OCI-LY7 (cell line): Measurements from ENCODE around the gene MRAS. TPM values are rescaled to one million over a fixed set of nuclear protein-coding genes. Genes with fewer than 3 reads are reported as not detected.
A peak's percentile ranks its signal among the peaks of the same experiment; 100 is the strongest.

Experiments used
- BruUV-seq: library from RNA; stranded (reverse); fragments of 400-500 nt; replicated peaks from 2 replicates; lab custom pipeline; 2021; lab: Mats Ljungman, UMichigan
- CTCF ChIA-PET: fragments of 300-600 bp; sonication (Branson Sonifier 250); formaldehyde crosslinking; loops from one replicate; lab custom pipeline; 2022; ENCODE audit warnings: antibody characterized with exemption; ENCODE audit not compliant: unreplicated experiment; lab: Charles Lee
- POLR2A ChIA-PET: fragments of 300-600 bp; sonication (Branson Sonifier 250); formaldehyde crosslinking; loops from one replicate; lab custom pipeline; 2022; ENCODE audit warnings: antibody characterized with exemption; lab: Charles Lee
- DNase-seq: peaks from one replicate; pipeline ENCODE4 v3.0.0-alpha.2; 2015; ENCODE audit warnings: low spot score
- H2AFZ ChIP-seq: fragments of 200-600 bp; sonication (generic), shearing (Covaris generic); 2 replicates; pipeline ENCODE4 v1.6.1; 2014; ENCODE audit warnings: mild to moderate bottlenecking, antibody characterized with exemption, low read length, moderate library complexity
- H3K27ac ChIP-seq: fragments of 200-600 bp; sonication (generic); 2 replicates; pipeline ENCODE4 v1.5.1; 2014; ENCODE audit warnings: mixed run types, low read depth, mild to moderate bottlenecking, moderate library complexity, low read length, inconsistent platforms; ENCODE audit not compliant: poor library complexity, severe bottlenecking
- H3K36me3 ChIP-seq: fragments of 200-600 bp; sonication (generic); 2 replicates; pipeline ENCODE4 v1.6.1; 2014; ENCODE audit warnings: mild to moderate bottlenecking, antibody characterized with exemption, low read length, moderate library complexity, mixed read lengths; ENCODE audit not compliant: insufficient read depth
- H3K4me1 ChIP-seq: fragments of 200-600 bp; sonication (generic); 2 replicates; pipeline ENCODE4 v1.5.1; 2014; ENCODE audit warnings: mild to moderate bottlenecking, low read length; ENCODE audit not compliant: insufficient read depth, poor library complexity, severe bottlenecking
- H3K4me2 ChIP-seq: fragments of 200-600 bp; sonication (generic); 2 replicates; pipeline ENCODE4 v1.6.1; 2014; ENCODE audit warnings: mild to moderate bottlenecking, low read length
- H3K4me3 ChIP-seq: fragments of 200-600 bp; sonication (generic); 2 replicates; pipeline ENCODE4 v1.5.1; 2014; ENCODE audit warnings: mild to moderate bottlenecking, low read depth, low read length; ENCODE audit not compliant: poor library complexity, severe bottlenecking
- H3K79me2 ChIP-seq: fragments of 200-600 bp; sonication (generic); 2 replicates; pipeline ENCODE4 v1.6.1; 2016; ENCODE audit warnings: low read depth, mild to moderate bottlenecking, low read length, moderate library complexity, mixed read lengths; ENCODE audit not compliant: insufficient read depth
- H3K9me2 ChIP-seq: fragments of 200-600 bp; sonication (generic); 2 replicates; pipeline ENCODE4 v1.6.1; 2016; ENCODE audit warnings: mild to moderate bottlenecking, low read length, mixed read lengths; ENCODE audit not compliant: insufficient read depth
- H3K9me3 ChIP-seq: fragments of 200-600 bp; sonication (generic); 2 replicates; pipeline ENCODE4 v1.6.1; 2014; ENCODE audit warnings: mild to moderate bottlenecking, mixed run types, low read length, mixed read lengths
- H4K20me1 ChIP-seq: fragments of 200-600 bp; sonication (generic); 2 replicates; pipeline ENCODE4 v1.6.1; 2014; ENCODE audit warnings: mild to moderate bottlenecking, antibody characterized with exemption, low read length, moderate library complexity, mixed read lengths; ENCODE audit not compliant: insufficient read depth
- EZH2phosphoT487 ChIP-seq: fragments of 200-600 bp; sonication (generic); IDR thresholded peaks from 2 replicates; pipeline ENCODE4 v1.6.1; 2018; ENCODE audit warnings: low read depth, borderline replicate concordance, mild to moderate bottlenecking, mixed run types, antibody characterized with exemption, low read length, moderate library complexity, mixed read lengths
- intact Hi-C: fragments of 100-400 bp; cut with micrococcal nuclease; formaldehyde crosslinking; loops from one replicate; pipeline ENCODE4 v1.10.0; 2022; ENCODE audit not compliant: unreplicated experiment
- total RNA-seq, 2 experiments: library from RNA; depleted of rRNA in 1 of 2; stranded (reverse); fragments of >200 nt in 1 of 2; shearing (Covaris generic) in 1 of 2; gene quantifications; 2 replicates each; pipeline ENCODE4 v1.2.3, GENCODE V29; 2014 to 2022
- TF ChIP-seq, protein P1 (sequence below): fragments of 200-600 bp; sonication (generic); conservative IDR thresholded peaks from 2 replicates; pipeline ENCODE4 v1.5.1; 2014; ENCODE audit warnings: mild to moderate bottlenecking, antibody characterized with exemption, low read length, moderate library complexity, mixed read lengths

MRAS gene
- total RNA-seq, 2 experiments from 2014 or later: not detected

DNA sequence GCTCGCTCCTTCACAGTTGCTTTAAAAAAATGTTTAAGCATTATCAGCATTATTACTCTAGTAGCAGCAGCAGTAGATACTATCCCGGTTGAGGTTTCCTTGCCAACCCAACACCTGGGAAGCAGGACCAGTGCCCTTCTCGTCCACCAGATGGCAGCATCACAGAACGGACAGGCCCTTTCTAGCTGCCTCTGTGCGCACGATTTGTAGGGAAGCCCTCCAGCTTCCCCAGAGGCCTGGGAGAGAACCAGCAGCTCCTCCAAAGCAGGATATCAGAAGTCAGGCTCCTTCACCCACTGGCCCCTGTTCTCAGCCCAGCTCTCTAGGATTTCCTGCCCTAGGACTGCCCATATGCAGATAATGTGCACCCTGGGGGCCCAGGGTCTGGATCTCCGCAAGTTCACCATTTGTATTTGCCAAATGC, 69.2 kb downstream of the MRAS start:
- Histone ChIP-seq H3K4me1 (no peaks in the 10 kb centered on the region), H3K79me2 (no peaks in the 10 kb centered on the region), H3K27ac (no peak overlapping the region), H3K9me2 (no peaks in the 10 kb centered on the region), H4K20me1 (no peaks in the 10 kb centered on the region), H2AFZ (no peak overlapping the region), H3K36me3 (no peaks in the 10 kb centered on the region), H3K9me3 (no peaks in the 10 kb centered on the region), H3K4me2 (no peak overlapping the region), H3K4me3 (no peak overlapping the region)
- DNase-seq: peak; percentile 68
- TF ChIP-seq, protein P1, sequence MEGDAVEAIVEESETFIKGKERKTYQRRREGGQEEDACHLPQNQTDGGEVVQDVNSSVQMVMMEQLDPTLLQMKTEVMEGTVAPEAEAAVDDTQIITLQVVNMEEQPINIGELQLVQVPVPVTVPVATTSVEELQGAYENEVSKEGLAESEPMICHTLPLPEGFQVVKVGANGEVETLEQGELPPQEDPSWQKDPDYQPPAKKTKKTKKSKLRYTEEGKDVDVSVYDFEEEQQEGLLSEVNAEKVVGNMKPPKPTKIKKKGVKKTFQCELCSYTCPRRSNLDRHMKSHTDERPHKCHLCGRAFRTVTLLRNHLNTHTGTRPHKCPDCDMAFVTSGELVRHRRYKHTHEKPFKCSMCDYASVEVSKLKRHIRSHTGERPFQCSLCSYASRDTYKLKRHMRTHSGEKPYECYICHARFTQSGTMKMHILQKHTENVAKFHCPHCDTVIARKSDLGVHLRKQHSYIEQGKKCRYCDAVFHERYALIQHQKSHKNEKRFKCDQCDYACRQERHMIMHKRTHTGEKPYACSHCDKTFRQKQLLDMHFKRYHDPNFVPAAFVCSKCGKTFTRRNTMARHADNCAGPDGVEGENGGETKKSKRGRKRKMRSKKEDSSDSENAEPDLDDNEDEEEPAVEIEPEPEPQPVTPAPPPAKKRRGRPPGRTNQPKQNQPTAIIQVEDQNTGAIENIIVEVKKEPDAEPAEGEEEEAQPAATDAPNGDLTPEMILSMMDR: peak; percentile 92
- TF ChIP-seq EZH2phosphoT487: no peak
- ChIA-PET CTCF (interaction anchor here (0.9 to 1.3 kb wide), 2 partner anchors 10 to 506 kb away, joined by 3 to 4 read pairs; no protein-coding TSS in a partner anchor), POLR2A (interaction anchor here (1.1 kb wide), 2 partner anchors 9 to 309 kb away, joined by 3 read pairs; no protein-coding TSS in a partner anchor)
- intact Hi-C loops: loop anchor here (1.0 to 10.0 kb wide), 3 partner anchors 233 to 506 kb away; partner anchors contain the start of gene ARMC8
- BruUV-seq: no TSS peak

- H3K9me3 ChIP-seq: no peaks in the 10 kb centered on the region
- H4K20me1 ChIP-seq: no peaks in the 10 kb centered on the region
- intact Hi-C loops: loop anchor here (10.0 kb wide), 2 partner anchors 234 to 354 kb away; partner anchors contain the start of gene ARMC8
- H3K36me3 ChIP-seq: no peaks in the 10 kb centered on the region
- no peaks in the 10 kb centered on the region for H3K79me2 ChIP-seq
- no peak overlapping the region for H3K27ac ChIP-seq
- ChIA-PET CTCF (interaction anchor here (0.8 kb wide), 1 partner anchor 11 kb away, joined by 3 read pairs; no protein-coding TSS in a partner anchor), POLR2A (interaction anchor here (0.7 to 1.0 kb wide), 2 partner anchors 121 to 242 kb away, joined by 3 read pairs; no protein-coding TSS in a partner anchor)
- no peak overlapping the region for H2AFZ ChIP-seq
- H3K4me2 ChIP-seq: no peak overlapping the region
- TF ChIP-seq, protein P1: no peak
- TF ChIP-seq EZH2phosphoT487: no peak
- BruUV-seq: no TSS peak
- no peaks in the 10 kb centered on the region for H3K9me2 ChIP-seq
- H3K4me3 ChIP-seq: no peak overlapping the region
- no peak for DNase-seq
- no peaks in the 10 kb centered on the region for H3K4me1 ChIP-seq
Measured at GRCh38 chr3:138418601-138419206, 70.3 kb downstream of the MRAS start.

DNA sequence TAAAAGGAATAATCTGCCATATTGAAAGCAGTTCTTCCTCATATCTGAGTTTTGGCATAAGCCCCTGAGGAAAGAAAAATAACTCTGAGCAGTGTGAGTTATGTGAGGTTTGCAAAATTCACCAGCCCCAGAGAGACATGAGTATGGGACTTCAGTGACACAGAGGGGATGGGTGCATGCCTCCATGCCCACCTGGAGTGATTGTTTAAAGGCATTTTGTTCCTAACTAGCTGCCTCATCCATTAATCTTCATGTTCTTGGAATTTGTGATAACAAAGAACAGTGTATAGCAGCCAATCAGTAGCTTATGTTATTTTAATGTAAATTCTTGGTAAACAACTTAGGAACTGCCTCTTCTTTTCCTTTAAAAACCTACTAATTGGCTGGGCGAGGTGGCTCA, 74.9 kb downstream of the MRAS start:
- ChIA-PET CTCF (no interaction called here), POLR2A (interaction anchor here (0.9 kb wide), 1 partner anchor 8 kb away, joined by 3 read pairs; no protein-coding TSS in a partner anchor)
- no peaks in the 10 kb centered on the region for H3K36me3 ChIP-seq
- TF ChIP-seq, protein P1: no peak
- TF ChIP-seq EZH2phosphoT487: no peak
- intact Hi-C loops: no loop called here
- no peak overlapping the region for H3K4me3 ChIP-seq
- no peak overlapping the region for H2AFZ ChIP-seq
- no peaks in the 10 kb centered on the region for H3K9me3 ChIP-seq
- no peaks in the 10 kb centered on the region for H4K20me1 ChIP-seq
- no peaks in the 10 kb centered on the region for H3K4me1 ChIP-seq
- H3K4me2 ChIP-seq: no peak overlapping the region
- no peak overlapping the region for H3K27ac ChIP-seq
- no peaks in the 10 kb centered on the region for H3K79me2 ChIP-seq
- no TSS peak for BruUV-seq
- DNase-seq: no peak
- H3K9me2 ChIP-seq: no peaks in the 10 kb centered on the region
